SU-DHL-6 (cell line): ENCODE results near the gene EEPD1.

Source experiments
- H2AFZ ChIP-seq: fragments of 200-600 bp; sonication (generic); 2 replicates; pipeline ENCODE4 v1.6.1; 2014; ENCODE audit warnings: low read depth, mild to moderate bottlenecking, moderate library complexity, mixed read lengths, antibody characterized with exemption, low read length; ENCODE audit not compliant: severe bottlenecking
- H3F3A ChIP-seq: fragments of 200-600 bp; shearing (Covaris generic); 2 replicates; pipeline ENCODE4 v1.6.0; 2016; ENCODE audit warnings: antibody characterized with exemption, mild to moderate bottlenecking; ENCODE audit not compliant: insufficient read depth
- H3K27ac ChIP-seq: fragments of 200-600 bp; sonication (generic); 2 replicates; pipeline ENCODE4 v1.5.1; 2016; ENCODE audit warnings: low read depth, mild to moderate bottlenecking, low read length, moderate library complexity, mixed read lengths
- H3K27me3 ChIP-seq: fragments of 200-600 bp; sonication (generic), shearing (Covaris generic); 2 replicates; pipeline ENCODE4 v1.6.0; 2014; ENCODE audit warnings: mild to moderate bottlenecking, low read length
- H3K36me3 ChIP-seq: fragments of 200-600 bp; sonication (generic); 2 replicates; pipeline ENCODE4 v1.6.1; 2014; ENCODE audit warnings: mild to moderate bottlenecking, low read length, mixed read lengths
- H3K4me2 ChIP-seq: fragments of 300-600, 200-600 bp; shearing (Covaris generic), sonication (generic); 2 replicates; pipeline ENCODE4 v1.6.0; 2014; ENCODE audit warnings: low read length, low read depth, mild to moderate bottlenecking; ENCODE audit not compliant: poor library complexity, severe bottlenecking
- H3K4me3 ChIP-seq: fragments of 200-600 bp; sonication (generic); 2 replicates; pipeline ENCODE4 v1.5.1; 2014; ENCODE audit warnings: antibody characterized with exemption, low read length, mild to moderate bottlenecking, mixed read lengths; ENCODE audit not compliant: insufficient read depth, poor library complexity, severe bottlenecking
- H3K79me2 ChIP-seq: fragments of 200-600 bp; sonication (generic); 2 replicates; pipeline ENCODE4 v1.6.1; 2014; ENCODE audit warnings: mild to moderate bottlenecking, low read length, moderate library complexity; ENCODE audit not compliant: insufficient read depth
- H3K9ac ChIP-seq: fragments of 200-600 bp; sonication (generic); 2 replicates; pipeline ENCODE4 v1.7.0; 2014; ENCODE audit warnings: mild to moderate bottlenecking, low read length
- H3K9me2 ChIP-seq: fragments of 200-600 bp; sonication (generic); replicated peaks from 2 replicates; pipeline ENCODE4 v1.6.1; 2014; ENCODE audit warnings: low read length; ENCODE audit not compliant: insufficient read depth
- H3K9me3 ChIP-seq: fragments of 200-600 bp; sonication (generic); 2 replicates; pipeline ENCODE4 v1.6.1; 2014; ENCODE audit warnings: low read length, mixed read lengths; ENCODE audit not compliant: insufficient read depth
- H4K20me1 ChIP-seq: fragments of 200-600 bp; sonication (generic); 2 replicates; pipeline ENCODE4 v1.6.1; 2014; ENCODE audit warnings: low read depth, mild to moderate bottlenecking, antibody characterized with exemption, low read length, moderate library complexity, mixed read lengths
- CTCF ChIP-seq: fragments of 200-600 bp; sonication (generic); IDR thresholded peaks from one replicate; pipeline ENCODE4 v1.5.1; 2017; ENCODE audit warnings: antibody characterized with exemption, mild to moderate bottlenecking, low read length, moderate library complexity; ENCODE audit not compliant: insufficient read depth, poor library complexity, severe bottlenecking
- EZH2phosphoT487 ChIP-seq: fragments of 200-600 bp; sonication (generic), shearing (Covaris generic); conservative IDR thresholded peaks from 2 replicates; pipeline ENCODE4 v1.6.1; 2018; ENCODE audit warnings: mild to moderate bottlenecking, antibody characterized with exemption, low read length, moderate library complexity, mixed read lengths

EEPD1 gene

GRCh38 chr7:36226151-36226550 lies 73.1 kb downstream of the EEPD1 start:
- no peak overlapping the region for H2AFZ ChIP-seq
- no peak overlapping the region for H3K4me2 ChIP-seq
- no peaks in the 10 kb centered on the region for H3K9me3 ChIP-seq
- peaks cover 8% of the 10 kb centered on the region; the same call in 1 of the 2 replicates for H3F3A ChIP-seq
- no peaks in the 10 kb centered on the region for H3K27me3 ChIP-seq
- H3K27ac ChIP-seq = peak overlapping the region; percentile 5; the same call in 1 of the 2 replicates
- no peaks in the 10 kb centered on the region for H3K9me2 ChIP-seq
- H4K20me1 ChIP-seq = no peaks in the 10 kb centered on the region
- no peak for TF ChIP-seq EZH2phosphoT487
- no peak for TF ChIP-seq CTCF
- H3K9ac ChIP-seq = no peak overlapping the region
- no peak overlapping the region for H3K4me3 ChIP-seq
- peaks cover 58% of the 10 kb centered on the region for H3K79me2 ChIP-seq
- peaks cover 14% of the 10 kb centered on the region for H3K36me3 ChIP-seq

GRCh38 chr7:36227223-36227622 lies 74.2 kb downstream of the EEPD1 start:
- Histone ChIP-seq H3K4me3 (no peak overlapping the region), H3K27me3 (no peaks in the 10 kb centered on the region), H3K79me2 (peaks cover 48% of the 10 kb centered on the region), H3K9ac (no peak overlapping the region), H3K27ac (no peak overlapping the region), H3K9me3 (no peaks in the 10 kb centered on the region), H4K20me1 (no peaks in the 10 kb centered on the region), H3K9me2 (no peaks in the 10 kb centered on the region), H3K36me3 (peaks cover 4% of the 10 kb centered on the region; the same call in 1 of the 2 replicates), H3K4me2 (no peak overlapping the region), H2AFZ (no peak overlapping the region), H3F3A (peaks cover 8% of the 10 kb centered on the region; the same call in 1 of the 2 replicates)
- TF ChIP-seq CTCF (no peak), EZH2phosphoT487 (no peak)

GRCh38 chr7:36228039-36228438 lies 75.0 kb downstream of the EEPD1 start:
- TF ChIP-seq CTCF (no peak), EZH2phosphoT487 (no peak)
- no peaks in the 10 kb centered on the region for H3K27me3 ChIP-seq
- H3K9me3 ChIP-seq = no peaks in the 10 kb centered on the region
- no peak overlapping the region for H3K4me2 ChIP-seq
- H3K4me3 ChIP-seq = no peak overlapping the region
- no peaks in the 10 kb centered on the region for H3K36me3 ChIP-seq
- H3K27ac ChIP-seq = no peak overlapping the region
- peaks cover 42% of the 10 kb centered on the region for H3K79me2 ChIP-seq
- H3K9me2 ChIP-seq = no peaks in the 10 kb centered on the region
- no peak overlapping the region for H2AFZ ChIP-seq
- H3K9ac ChIP-seq = no peak overlapping the region
- no peaks in the 10 kb centered on the region; the same call in 1 of the 2 replicates for H4K20me1 ChIP-seq
- H3F3A ChIP-seq = peaks cover 8% of the 10 kb centered on the region; the same call in 1 of the 2 replicates
